ENCODE measurements around the gene PTS.
"Not testable (repeated sequence)": the region's sequence is repeated elsewhere in the genome, so short reads cannot be mapped to it uniquely, and the experiment has no call there.

- TF ChIP-seq EZH2 (IDR thresholded peaks at IDR 0.05; ENCODE audit: borderline replicate concordance, insufficient read depth, low read length, poor library complexity, severe bottlenecking); CTCF (IDR thresholded peaks at IDR 0.05; ENCODE audit: poor library complexity, severe bottlenecking); POLR2AphosphoS5 (IDR thresholded peaks at IDR 0.05); TAF1 (IDR thresholded peaks at IDR 0.05; ENCODE audit: low read depth); EP300 (conservative IDR thresholded peaks at IDR 0.05; ENCODE audit: poor library complexity, severe bottlenecking): not testable (repeated sequence)
Observed at GRCh38 chr11:112199101-112199500, 27.1 kb upstream of the PTS start.
